Lung (tissue), 12 donors: ENCODE measurements around the gene CNNM4. TPM values are rescaled to one million over a fixed set of nuclear protein-coding genes. Genes with fewer than 3 reads are reported as not detected.

Source experiments
- ATAC-seq: fragments of 200-7000 bp; cut with Tn5 transposase; one replicate; pipeline ENCODE4 v1.9.1; 2020; ENCODE audit warnings: moderate number of reproducible peaks; ENCODE audit not compliant: insufficient read depth, low FRiP score
- DNase-seq, 3 donors: peaks; one replicate each; pipeline ENCODE4 v3.0.0-alpha.2; 2013 to 2017
- H3K27ac ChIP-seq, 2 donors: one replicate each; pipeline ENCODE4 v1.5.1; 2013; ENCODE audit warnings: mild to moderate bottlenecking in 2 of 2, moderate library complexity in 2 of 2, control low read depth in 1 of 2, inconsistent platforms in 1 of 2, low read depth in 1 of 2, low read length in 1 of 2
- H3K27me3 ChIP-seq, 3 donors: one replicate each; pipeline ENCODE4 v1.5.1; 2013; ENCODE audit warnings: low read length in 2 of 3; ENCODE audit not compliant: control insufficient read depth in 3 of 3, insufficient read depth in 3 of 3
- H3K36me3 ChIP-seq, 4 donors: one replicate each; pipeline ENCODE4 v1.5.1; 2013; ENCODE audit warnings: low read length in 4 of 4, mild to moderate bottlenecking in 1 of 4, moderate library complexity in 1 of 4; ENCODE audit not compliant: control insufficient read depth in 4 of 4, insufficient read depth in 4 of 4
- H3K4me1 ChIP-seq, 5 donors: one replicate each; pipeline ENCODE4 v1.5.1; 2013; ENCODE audit warnings: low read length in 5 of 5, mild to moderate bottlenecking in 2 of 5, moderate library complexity in 1 of 5; ENCODE audit not compliant: control insufficient read depth in 5 of 5, insufficient read depth in 5 of 5
- H3K4me3 ChIP-seq: one replicate; pipeline ENCODE4 v1.5.1; 2013; ENCODE audit warnings: mild to moderate bottlenecking, control low read depth, moderate library complexity
- H3K9ac ChIP-seq, 2 donors: one replicate each; pipeline ENCODE4 v1.5.1; 2013; ENCODE audit warnings: low read length in 2 of 2, control low read depth in 1 of 2; ENCODE audit not compliant: insufficient read depth in 1 of 2
- H3K9me3 ChIP-seq, 4 donors: one replicate each; pipeline ENCODE4 v1.5.1; 2013; ENCODE audit warnings: low read length in 3 of 4, mild to moderate bottlenecking in 1 of 4, moderate library complexity in 1 of 4; ENCODE audit not compliant: control insufficient read depth in 4 of 4, insufficient read depth in 3 of 4
- CTCF ChIP-seq: IDR thresholded peaks from 2 replicates; pipeline ENCODE4 v1.5.1; 2012; ENCODE audit warnings: mild to moderate bottlenecking; ENCODE audit errors: control extremely low read depth, extremely low read depth
- WGBS, 2 donors: extraction: QIAGEN DNeasy Blood & Tissue Kit; methylation state at CpG; one replicate each; pipeline ENCODE4 v1.1.7; 2013; 5-methylcytosine and 5-hydroxymethylcytosine counted together
- polyA plus RNA-seq, 2 donors: library from polyadenylated mRNA; stranded (reverse); fragments of 200-250 nt; gene quantifications; one replicate each; pipeline ENCODE4 v1.2.1, GENCODE V29; 2013
- total RNA-seq, 2 donors: library from RNA; depleted of rRNA in 1 of 2; stranded (reverse); fragments of >200 nt in 1 of 2; gene quantifications; one replicate each; pipeline ENCODE4 v1.2.1, GENCODE V29; 2014 to 2021
- donor health status: control.
- donor health status: control.
- donor health status: Bipolar disorder and iron deficiency.
- donor health status: healthy.
- donor health status: DM: yes; HTN: yes; CAD: no.

Gene CNNM4
- total and polyA plus RNA-seq, 4 donors = 4.0 to 19.8 (median 12.3) TPM

- Histone ChIP-seq H3K4me3 (no peak overlapping the region), H3K27ac (peak overlapping the region; percentile 8 to 12), H3K9me3 (no peaks in the 10 kb centered on the region), H3K4me1 (peaks cover 0 to 24% (median 7%) of the 10 kb centered on the region in 5 donors), H3K9ac (peak overlapping the region in 1 of 2 donors; percentile 57), H3K27me3 (no peaks in the 10 kb centered on the region), H3K36me3 (peaks cover 0 to 42% (median 26%) of the 10 kb centered on the region in 4 donors)
- no peak for TF ChIP-seq CTCF
- WGBS, 2 donors = 65 to 75% methylated on average over 18 of the region's 18 CpGs
- ATAC-seq = peak; percentile 69
- peak; percentile 86 to 91 (median 88) for DNase-seq
These were observed 72.2 kb downstream of the CNNM4 start for GRCh38 chr2:96832754-96833507.

GRCh38 chr2:96835830-96836229 lies 75.1 kb downstream of the CNNM4 start:
- ATAC-seq (no peak), DNase-seq (no peak)
- 81 to 85% methylated on average over 4 of the region's 4 CpGs for WGBS, 2 donors
- H3K9ac ChIP-seq = no peak overlapping the region
- no peak overlapping the region for H3K4me3 ChIP-seq
- H3K27me3 ChIP-seq = no peaks in the 10 kb centered on the region
- H3K9me3 ChIP-seq = no peaks in the 10 kb centered on the region
- H3K4me1 ChIP-seq = peaks cover 0 to 32% (median 8%) of the 10 kb centered on the region in 5 donors
- TF ChIP-seq CTCF = no peak
- H3K27ac ChIP-seq = no peak overlapping the region
- peaks cover 0 to 21% (median 12%) of the 10 kb centered on the region in 4 donors for H3K36me3 ChIP-seq

GRCh38 chr2:96837575-96837974 lies 76.9 kb downstream of the CNNM4 start:
- Histone ChIP-seq H3K9ac (no peak overlapping the region), H3K36me3 (peaks cover 0 to 11% (median 7%) of the 10 kb centered on the region in 4 donors), H3K4me3 (no peak overlapping the region), H3K27me3 (no peaks in the 10 kb centered on the region), H3K9me3 (no peaks in the 10 kb centered on the region), H3K27ac (no peak overlapping the region), H3K4me1 (peaks cover 0 to 18% (median 8%) of the 10 kb centered on the region in 5 donors)
- ATAC-seq = no peak
- WGBS, 2 donors = 97% methylated on average over 9 of the region's 9 CpGs
- TF ChIP-seq CTCF = no peak
- DNase-seq = no peak
